NB4 (cell line): ENCODE data around the gene JAML.
A peak's percentile ranks its signal among the peaks of the same experiment; 100 is the strongest.

Source experiments
- DNase-seq: peaks from one replicate; pipeline ENCODE4 v3.0.0; 2010; ENCODE audit warnings: low read depth
- H3K4me3 ChIP-seq: one replicate; pipeline ENCODE4 v1.5.1; 2011; ENCODE audit warnings: mild to moderate bottlenecking, low read depth, low read length, moderate library complexity
- MAX ChIP-seq: IDR thresholded peaks from 2 replicates; pipeline ENCODE4 v1.6.1; 2011; ENCODE audit warnings: low read depth, low read length
- MYC ChIP-seq: IDR thresholded peaks from 2 replicates; pipeline ENCODE4 v1.6.1; 2011; ENCODE audit warnings: low read depth, low read length
- POLR2A ChIP-seq: IDR thresholded peaks from 2 replicates; pipeline ENCODE4 v1.6.1; 2011; ENCODE audit warnings: mild to moderate bottlenecking; ENCODE audit not compliant: insufficient read length; ENCODE audit errors: extremely low read depth
- TF ChIP-seq, protein P1 (sequence below): IDR thresholded peaks from one replicate; pipeline ENCODE4 v1.5.1; 2012; ENCODE audit warnings: low read depth, low read length

Gene JAML

DNA sequence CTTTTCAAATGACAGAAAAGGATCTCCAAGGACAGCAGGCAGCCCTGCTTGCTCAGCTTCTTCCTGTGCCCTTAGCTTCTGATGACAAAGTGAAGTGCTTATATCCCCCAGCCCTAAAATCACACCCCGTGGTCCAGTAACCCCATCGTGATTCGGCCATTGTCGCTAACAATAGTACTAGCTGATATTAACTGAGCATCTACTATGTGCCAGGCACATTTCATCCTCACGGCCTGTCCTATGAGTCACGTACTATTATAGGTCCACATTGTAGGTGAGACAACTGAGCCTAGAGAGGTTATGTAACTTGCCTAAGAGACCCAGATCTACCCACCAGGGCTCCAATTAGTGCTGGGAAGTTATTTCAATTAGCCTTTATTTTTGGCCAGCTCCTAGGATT, 78.3 kb downstream of the JAML start:
- H3K4me3 ChIP-seq: no peak overlapping the region
- no peak for DNase-seq
- no peak for TF ChIP-seq MAX
- TF ChIP-seq, protein P1, sequence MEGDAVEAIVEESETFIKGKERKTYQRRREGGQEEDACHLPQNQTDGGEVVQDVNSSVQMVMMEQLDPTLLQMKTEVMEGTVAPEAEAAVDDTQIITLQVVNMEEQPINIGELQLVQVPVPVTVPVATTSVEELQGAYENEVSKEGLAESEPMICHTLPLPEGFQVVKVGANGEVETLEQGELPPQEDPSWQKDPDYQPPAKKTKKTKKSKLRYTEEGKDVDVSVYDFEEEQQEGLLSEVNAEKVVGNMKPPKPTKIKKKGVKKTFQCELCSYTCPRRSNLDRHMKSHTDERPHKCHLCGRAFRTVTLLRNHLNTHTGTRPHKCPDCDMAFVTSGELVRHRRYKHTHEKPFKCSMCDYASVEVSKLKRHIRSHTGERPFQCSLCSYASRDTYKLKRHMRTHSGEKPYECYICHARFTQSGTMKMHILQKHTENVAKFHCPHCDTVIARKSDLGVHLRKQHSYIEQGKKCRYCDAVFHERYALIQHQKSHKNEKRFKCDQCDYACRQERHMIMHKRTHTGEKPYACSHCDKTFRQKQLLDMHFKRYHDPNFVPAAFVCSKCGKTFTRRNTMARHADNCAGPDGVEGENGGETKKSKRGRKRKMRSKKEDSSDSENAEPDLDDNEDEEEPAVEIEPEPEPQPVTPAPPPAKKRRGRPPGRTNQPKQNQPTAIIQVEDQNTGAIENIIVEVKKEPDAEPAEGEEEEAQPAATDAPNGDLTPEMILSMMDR: no peak

DNA sequence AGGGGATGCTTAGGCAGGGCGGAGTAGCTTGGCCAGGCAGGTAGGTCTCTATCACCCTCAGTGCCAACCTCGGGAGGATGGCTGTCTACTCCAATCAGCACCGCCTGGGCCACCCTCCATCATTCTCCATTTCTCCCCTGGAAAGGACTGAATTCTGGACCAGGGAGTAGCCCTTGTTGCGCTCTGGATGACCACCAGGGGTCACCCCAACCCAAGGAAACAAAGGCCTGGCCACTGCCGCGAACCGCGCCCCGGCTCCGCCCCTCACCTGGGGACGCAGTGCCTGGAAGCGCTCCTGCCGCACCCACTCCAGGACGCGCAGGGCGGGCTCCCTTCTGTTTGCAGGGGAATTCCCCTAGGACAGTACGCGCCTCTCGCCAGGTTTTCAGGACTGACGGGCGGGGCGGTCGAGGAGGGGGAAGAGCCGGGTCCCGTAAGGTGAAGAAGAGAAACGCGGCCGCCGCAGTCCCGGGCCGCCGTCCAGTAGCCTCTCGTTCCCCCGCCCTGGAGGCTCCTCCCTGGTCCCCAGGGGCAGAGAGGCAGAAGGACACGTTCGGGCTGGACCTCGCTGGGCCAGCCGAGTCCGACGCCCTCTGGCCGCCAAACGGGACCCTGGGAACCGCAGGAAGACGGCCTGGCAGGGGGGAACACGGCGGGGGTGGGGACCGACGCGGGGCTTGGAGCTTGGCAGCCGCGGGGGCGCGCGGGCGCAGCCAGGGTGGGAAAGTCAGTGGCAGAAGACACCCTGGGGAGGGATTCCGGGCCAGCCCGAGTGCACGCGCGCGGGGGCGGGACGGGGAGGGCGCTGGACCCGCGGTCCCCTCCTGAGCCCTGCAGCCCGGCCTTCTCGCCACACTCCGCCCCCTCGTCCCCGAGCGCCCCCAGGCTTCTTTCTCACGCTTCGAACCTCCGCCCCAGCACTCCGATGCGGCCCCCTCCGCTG, 79.3 kb downstream of the JAML start:
- TF ChIP-seq MYC: no peak
- TF ChIP-seq, protein P1: peak; percentile 89
- no peak for TF ChIP-seq MAX
- H3K4me3 ChIP-seq: peak overlapping the region; percentile 34
- peak; percentile 82 for DNase-seq

GRCh38 chr11:118144301-118145268, 80.2 kb downstream of the JAML start:
- TF ChIP-seq MAX (no peak), POLR2A (no peak), MYC (no peak)
- TF ChIP-seq, protein P1: no peak
- no peak overlapping the region for H3K4me3 ChIP-seq
- no peak for DNase-seq
